ENCODE measurements around the gene EPGN.

- TF ChIP-seq POLR2A (IDR thresholded peaks at IDR 0.05; ENCODE audit: low read depth, low read length) (no peak), POLR2AphosphoS5 (IDR thresholded peaks at IDR 0.05; ENCODE audit: low read depth, low read length) (no peak)
Measured at GRCh38 chr4:74364652-74365491, 56.6 kb downstream of the EPGN start, which contains the start of gene EREG.
